ENCODE measurements around the gene PEAK3. TPM values are rescaled to one million over a fixed set of nuclear protein-coding genes. Genes with fewer than 3 reads are reported as not detected.

PEAK3 gene
- 1 to 10 TPM in 1 of 3 donors, not detected in 2; 1.8 TPM for total RNA-seq

GRCh38 chr19:2282062-2282861, at the start of gene PEAK3:
Gene PEAK3, minus strand, starts transcription at chr19:2282175. Its CDS starts 1,244 bp downstream, at chr19:2280931.
- DNase-seq (ENCODE audit: low spot score in 2 of 2): no peak
- H3K4me1 ChIP-seq: no peaks in the 10 kb centered on the region
- H3K9me3 ChIP-seq: no peaks in the 10 kb centered on the region
- intact Hi-C loops (cut with DNase I; ENCODE audit: low total_unique reads): no loop called here
- no peak within 1 kb of the TSS for H3K27ac ChIP-seq
- H3K27me3 ChIP-seq: no peaks in the 10 kb centered on the region
- peak within 1 kb of the TSS; percentile 31 to 55 (median 38) for H3K4me3 ChIP-seq
- TF ChIP-seq POLR2AphosphoS5 (IDR thresholded peaks at IDR 0.05): no peak
- TF ChIP-seq POLR2A (IDR thresholded peaks at IDR 0.05): no peak
- no peak for TF ChIP-seq CTCF (IDR thresholded peaks at IDR 0.05)
- no peaks in the 10 kb centered on the region for H3K36me3 ChIP-seq

GRCh38 chr19:2330632-2331284, 48.8 kb upstream of the PEAK3 start:
- no peak overlapping the region for H3K27ac ChIP-seq
- H3K36me3 ChIP-seq: no peaks in the 10 kb centered on the region
- peaks cover 12 to 15% of the 10 kb centered on the region in 2 donors for H3K4me1 ChIP-seq
- TF ChIP-seq POLR2AphosphoS5 (IDR thresholded peaks at IDR 0.05) (no peak), POLR2A (IDR thresholded peaks at IDR 0.05) (no peak), CTCF (IDR thresholded peaks at IDR 0.05) (no peak)
- no peak for DNase-seq (ENCODE audit: low spot score in 2 of 2)
- peak overlapping the region in 1 of 3 donors; percentile 33 for H3K4me3 ChIP-seq
- no peaks in the 10 kb centered on the region for H3K9me3 ChIP-seq
- intact Hi-C loops (cut with DNase I; ENCODE audit: low total_unique reads): no loop called here
- no peaks in the 10 kb centered on the region for H3K27me3 ChIP-seq

- no peak for DNase-seq (ENCODE audit: low spot score in 2 of 2)
- Histone ChIP-seq H3K27ac (no peak overlapping the region), H3K36me3 (no peaks in the 10 kb centered on the region), H3K4me3 (peak overlapping the region in 1 of 3 donors; percentile 33), H3K27me3 (no peaks in the 10 kb centered on the region), H3K9me3 (no peaks in the 10 kb centered on the region), H3K4me1 (peaks cover 12 to 15% of the 10 kb centered on the region in 2 donors)
- TF ChIP-seq CTCF (IDR thresholded peaks at IDR 0.05) (no peak), POLR2A (IDR thresholded peaks at IDR 0.05) (no peak), POLR2AphosphoS5 (IDR thresholded peaks at IDR 0.05) (no peak)
- intact Hi-C loops (cut with DNase I; ENCODE audit: low total_unique reads): no loop called here
Measured at GRCh38 chr19:2330255-2330631, 48.3 kb upstream of the PEAK3 start.

- Histone ChIP-seq H3K36me3 (no peaks in the 10 kb centered on the region), H3K27ac (no peak overlapping the region), H3K4me1 (peaks cover 12 to 15% of the 10 kb centered on the region in 2 donors), H3K4me3 (peak overlapping the region; percentile 96 to 97 (median 97)), H3K9me3 (no peaks in the 10 kb centered on the region), H3K27me3 (no peaks in the 10 kb centered on the region)
- DNase-seq (ENCODE audit: low spot score in 2 of 2): no peak
- intact Hi-C loops (cut with DNase I; ENCODE audit: low total_unique reads): no loop called here
- TF ChIP-seq CTCF (IDR thresholded peaks at IDR 0.05) (no peak), POLR2AphosphoS5 (IDR thresholded peaks at IDR 0.05) (no peak), POLR2A (IDR thresholded peaks at IDR 0.05) (no peak)
Measured at GRCh38 chr19:2329501-2329916, 47.5 kb upstream of the PEAK3 start.

- no peaks in the 10 kb centered on the region for H3K9me3 ChIP-seq
- H3K27ac ChIP-seq: peak overlapping the region in 1 of 2 donors; percentile 87
- no peak for DNase-seq (ENCODE audit: low spot score in 2 of 2)
- no peaks in the 10 kb centered on the region for H3K27me3 ChIP-seq
- H3K36me3 ChIP-seq: no peaks in the 10 kb centered on the region
- intact Hi-C loops (cut with DNase I; ENCODE audit: low total_unique reads): no loop called here
- peaks cover 12 to 15% of the 10 kb centered on the region in 2 donors for H3K4me1 ChIP-seq
- TF ChIP-seq CTCF (IDR thresholded peaks at IDR 0.05) (no peak), POLR2A (IDR thresholded peaks at IDR 0.05) (no peak), POLR2AphosphoS5 (IDR thresholded peaks at IDR 0.05) (no peak)
- H3K4me3 ChIP-seq: peak overlapping the region; percentile 96 to 97 (median 97)
Measured at GRCh38 chr19:2329149-2329478, 47.1 kb upstream of the PEAK3 start.

All from breast epithelium (tissue), 4 donors.